PFSK-1 (cell line): Measurements from ENCODE around the gene CEP120.

Experiments
- FOXP2 ChIP-seq: optimal IDR thresholded peaks from 2 replicates; pipeline ENCODE3; 2011; ENCODE audit warnings: borderline replicate concordance, control low read depth, inconsistent platforms; ENCODE audit not compliant: insufficient read depth; ENCODE audit errors: extremely low read length, extremely low read depth
- POLR2AphosphoS5 ChIP-seq: IDR thresholded peaks from 2 replicates; pipeline ENCODE4 v1.6.1; 2012; ENCODE audit warnings: low read depth, mild to moderate bottlenecking, control low read depth, low read length, moderate library complexity
- SIN3A ChIP-seq: IDR thresholded peaks from 2 replicates; pipeline ENCODE4 v1.6.1; 2012; ENCODE audit warnings: mild to moderate bottlenecking, low read length, moderate library complexity, borderline replicate concordance; ENCODE audit not compliant: insufficient read depth
- TAF1 ChIP-seq: IDR thresholded peaks from 2 replicates; pipeline ENCODE4 v1.6.1; 2012; ENCODE audit warnings: low read length, control low read depth, borderline replicate concordance; ENCODE audit not compliant: insufficient read depth
- TF ChIP-seq, protein P1 (sequence below), 2 experiments: IDR thresholded peaks; 2 replicates each; pipeline versions ENCODE4 v1.6.1 to v1.8.0; 2011 to 2012; ENCODE audit warnings: low read depth in 2 of 2, low read length in 2 of 2, control low read depth in 1 of 2, inconsistent platforms in 1 of 2, mild to moderate bottlenecking in 1 of 2, moderate library complexity in 1 of 2; ENCODE audit not compliant: insufficient read depth in 1 of 2

DNA sequence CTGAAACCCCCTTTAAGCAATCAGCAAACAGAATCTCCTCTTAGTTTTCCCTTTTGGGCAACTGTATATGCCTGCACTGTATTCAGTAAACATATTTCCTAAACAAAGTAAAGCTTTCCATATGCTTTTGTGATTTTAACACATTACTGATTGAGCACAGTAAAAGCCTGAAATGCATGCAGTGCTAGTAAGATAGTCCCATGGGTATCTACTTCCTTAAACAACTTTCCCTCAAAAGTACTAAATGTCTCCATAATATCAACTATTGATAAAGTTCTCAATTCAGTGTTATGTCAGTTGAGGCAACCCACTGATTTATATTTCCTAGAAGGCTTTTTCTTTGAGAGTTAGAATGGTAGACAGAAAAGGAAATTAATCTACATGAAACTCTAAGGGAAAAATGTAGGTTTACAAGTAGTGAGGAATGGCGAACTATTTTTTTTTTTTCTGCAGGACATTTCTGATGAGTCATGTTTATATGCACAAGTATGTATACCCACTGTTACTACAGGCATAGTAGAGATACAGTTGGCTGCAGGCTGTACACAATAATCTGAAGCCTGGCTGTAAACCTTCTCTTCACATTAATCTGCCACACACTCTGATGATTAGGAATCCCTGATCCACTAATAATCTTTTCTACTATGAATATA lies 31.2 kb upstream of the CEP120 start:
- TF ChIP-seq POLR2AphosphoS5 (no peak), TAF1 (no peak), SIN3A (no peak), FOXP2 (no peak)
- TF ChIP-seq, protein P1, sequence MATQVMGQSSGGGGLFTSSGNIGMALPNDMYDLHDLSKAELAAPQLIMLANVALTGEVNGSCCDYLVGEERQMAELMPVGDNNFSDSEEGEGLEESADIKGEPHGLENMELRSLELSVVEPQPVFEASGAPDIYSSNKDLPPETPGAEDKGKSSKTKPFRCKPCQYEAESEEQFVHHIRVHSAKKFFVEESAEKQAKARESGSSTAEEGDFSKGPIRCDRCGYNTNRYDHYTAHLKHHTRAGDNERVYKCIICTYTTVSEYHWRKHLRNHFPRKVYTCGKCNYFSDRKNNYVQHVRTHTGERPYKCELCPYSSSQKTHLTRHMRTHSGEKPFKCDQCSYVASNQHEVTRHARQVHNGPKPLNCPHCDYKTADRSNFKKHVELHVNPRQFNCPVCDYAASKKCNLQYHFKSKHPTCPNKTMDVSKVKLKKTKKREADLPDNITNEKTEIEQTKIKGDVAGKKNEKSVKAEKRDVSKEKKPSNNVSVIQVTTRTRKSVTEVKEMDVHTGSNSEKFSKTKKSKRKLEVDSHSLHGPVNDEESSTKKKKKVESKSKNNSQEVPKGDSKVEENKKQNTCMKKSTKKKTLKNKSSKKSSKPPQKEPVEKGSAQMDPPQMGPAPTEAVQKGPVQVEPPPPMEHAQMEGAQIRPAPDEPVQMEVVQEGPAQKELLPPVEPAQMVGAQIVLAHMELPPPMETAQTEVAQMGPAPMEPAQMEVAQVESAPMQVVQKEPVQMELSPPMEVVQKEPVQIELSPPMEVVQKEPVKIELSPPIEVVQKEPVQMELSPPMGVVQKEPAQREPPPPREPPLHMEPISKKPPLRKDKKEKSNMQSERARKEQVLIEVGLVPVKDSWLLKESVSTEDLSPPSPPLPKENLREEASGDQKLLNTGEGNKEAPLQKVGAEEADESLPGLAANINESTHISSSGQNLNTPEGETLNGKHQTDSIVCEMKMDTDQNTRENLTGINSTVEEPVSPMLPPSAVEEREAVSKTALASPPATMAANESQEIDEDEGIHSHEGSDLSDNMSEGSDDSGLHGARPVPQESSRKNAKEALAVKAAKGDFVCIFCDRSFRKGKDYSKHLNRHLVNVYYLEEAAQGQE (IDR thresholded peaks at IDR 0.05; ENCODE audit: insufficient read depth in 1 of 2, low read depth in 2 of 2, low read length in 2 of 2) = no peak
